ENCODE data around the gene SH2D3C. TPM values are rescaled to one million over a fixed set of nuclear protein-coding genes. Genes with fewer than 3 reads are reported as not detected.

Gene SH2D3C
- total and polyA plus RNA-seq, 9 of the 15 experiments (the other 6 are each of a cell fraction or from before 2014, with no cell fraction given): 0.03 to 1.2 (median 0.22) TPM; not detected in 1

DNA sequence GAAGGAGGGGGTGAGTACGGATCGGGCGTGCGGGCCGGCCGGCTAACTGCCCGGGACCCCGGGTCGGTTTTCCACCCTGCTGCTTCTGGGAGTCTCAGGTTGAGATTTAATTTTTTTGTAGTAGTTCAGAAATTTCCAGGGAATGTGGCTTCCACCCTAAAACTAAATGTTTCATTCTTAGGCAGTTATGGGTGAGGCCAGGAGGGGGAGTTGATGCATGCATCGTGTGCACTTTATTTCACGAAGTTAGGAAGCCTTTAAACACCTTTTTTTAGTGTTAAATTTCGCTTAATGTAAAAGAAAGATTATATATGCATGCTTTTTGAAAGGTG lies 8.3 kb upstream of the SH2D3C start (continued):
- TF ChIP-seq, protein P1, sequence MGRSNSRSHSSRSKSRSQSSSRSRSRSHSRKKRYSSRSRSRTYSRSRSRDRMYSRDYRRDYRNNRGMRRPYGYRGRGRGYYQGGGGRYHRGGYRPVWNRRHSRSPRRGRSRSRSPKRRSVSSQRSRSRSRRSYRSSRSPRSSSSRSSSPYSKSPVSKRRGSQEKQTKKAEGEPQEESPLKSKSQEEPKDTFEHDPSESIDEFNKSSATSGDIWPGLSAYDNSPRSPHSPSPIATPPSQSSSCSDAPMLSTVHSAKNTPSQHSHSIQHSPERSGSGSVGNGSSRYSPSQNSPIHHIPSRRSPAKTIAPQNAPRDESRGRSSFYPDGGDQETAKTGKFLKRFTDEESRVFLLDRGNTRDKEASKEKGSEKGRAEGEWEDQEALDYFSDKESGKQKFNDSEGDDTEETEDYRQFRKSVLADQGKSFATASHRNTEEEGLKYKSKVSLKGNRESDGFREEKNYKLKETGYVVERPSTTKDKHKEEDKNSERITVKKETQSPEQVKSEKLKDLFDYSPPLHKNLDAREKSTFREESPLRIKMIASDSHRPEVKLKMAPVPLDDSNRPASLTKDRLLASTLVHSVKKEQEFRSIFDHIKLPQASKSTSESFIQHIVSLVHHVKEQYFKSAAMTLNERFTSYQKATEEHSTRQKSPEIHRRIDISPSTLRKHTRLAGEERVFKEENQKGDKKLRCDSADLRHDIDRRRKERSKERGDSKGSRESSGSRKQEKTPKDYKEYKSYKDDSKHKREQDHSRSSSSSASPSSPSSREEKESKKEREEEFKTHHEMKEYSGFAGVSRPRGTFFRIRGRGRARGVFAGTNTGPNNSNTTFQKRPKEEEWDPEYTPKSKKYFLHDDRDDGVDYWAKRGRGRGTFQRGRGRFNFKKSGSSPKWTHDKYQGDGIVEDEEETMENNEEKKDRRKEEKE (IDR thresholded peaks at IDR 0.05; ENCODE audit: borderline replicate concordance in 1 of 2, control insufficient read depth in 1 of 2, low read depth in 2 of 2, low read length in 1 of 2): no peak
- no peak for TF ChIP-seq RBM22 (IDR thresholded peaks at IDR 0.05; ENCODE audit: low read depth, low read length, poor library complexity, severe bottlenecking)
- no peak for TF ChIP-seq SAP30 (IDR thresholded peaks at IDR 0.05; ENCODE audit: borderline replicate concordance, insufficient read depth, low read depth, low read length, poor library complexity, severe bottlenecking)
- TF ChIP-seq, protein P2, sequence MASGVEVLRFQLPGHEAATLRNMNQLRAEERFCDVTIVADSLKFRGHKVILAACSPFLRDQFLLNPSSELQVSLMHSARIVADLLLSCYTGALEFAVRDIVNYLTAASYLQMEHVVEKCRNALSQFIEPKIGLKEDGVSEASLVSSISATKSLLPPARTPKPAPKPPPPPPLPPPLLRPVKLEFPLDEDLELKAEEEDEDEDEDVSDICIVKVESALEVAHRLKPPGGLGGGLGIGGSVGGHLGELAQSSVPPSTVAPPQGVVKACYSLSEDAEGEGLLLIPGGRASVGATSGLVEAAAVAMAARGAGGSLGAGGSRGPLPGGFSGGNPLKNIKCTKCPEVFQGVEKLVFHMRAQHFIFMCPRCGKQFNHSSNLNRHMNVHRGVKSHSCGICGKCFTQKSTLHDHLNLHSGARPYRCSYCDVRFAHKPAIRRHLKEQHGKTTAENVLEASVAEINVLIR (CRISPR knock-in tag; IDR thresholded peaks at IDR 0.05): no peak
- no peak for TF ChIP-seq TAF9B (IDR thresholded peaks at IDR 0.05; ENCODE audit: partially characterized antibody)
- TF ChIP-seq ZNF224 (CRISPR knock-in tag; IDR thresholded peaks at IDR 0.05): no peak
- TF ChIP-seq, protein P3, sequence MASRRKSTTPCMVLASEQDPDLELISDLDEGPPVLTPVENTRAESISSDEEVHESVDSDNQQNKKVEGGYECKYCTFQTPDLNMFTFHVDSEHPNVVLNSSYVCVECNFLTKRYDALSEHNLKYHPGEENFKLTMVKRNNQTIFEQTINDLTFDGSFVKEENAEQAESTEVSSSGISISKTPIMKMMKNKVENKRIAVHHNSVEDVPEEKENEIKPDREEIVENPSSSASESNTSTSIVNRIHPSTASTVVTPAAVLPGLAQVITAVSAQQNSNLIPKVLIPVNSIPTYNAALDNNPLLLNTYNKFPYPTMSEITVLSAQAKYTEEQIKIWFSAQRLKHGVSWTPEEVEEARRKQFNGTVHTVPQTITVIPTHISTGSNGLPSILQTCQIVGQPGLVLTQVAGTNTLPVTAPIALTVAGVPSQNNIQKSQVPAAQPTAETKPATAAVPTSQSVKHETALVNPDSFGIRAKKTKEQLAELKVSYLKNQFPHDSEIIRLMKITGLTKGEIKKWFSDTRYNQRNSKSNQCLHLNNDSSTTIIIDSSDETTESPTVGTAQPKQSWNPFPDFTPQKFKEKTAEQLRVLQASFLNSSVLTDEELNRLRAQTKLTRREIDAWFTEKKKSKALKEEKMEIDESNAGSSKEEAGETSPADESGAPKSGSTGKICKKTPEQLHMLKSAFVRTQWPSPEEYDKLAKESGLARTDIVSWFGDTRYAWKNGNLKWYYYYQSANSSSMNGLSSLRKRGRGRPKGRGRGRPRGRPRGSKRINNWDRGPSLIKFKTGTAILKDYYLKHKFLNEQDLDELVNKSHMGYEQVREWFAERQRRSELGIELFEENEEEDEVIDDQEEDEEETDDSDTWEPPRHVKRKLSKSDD (conservative IDR thresholded peaks at IDR 0.05; ENCODE audit: low read length): no peak
- no peak for TF ChIP-seq HLTF (IDR thresholded peaks at IDR 0.05)
- TF ChIP-seq TRIM24 (IDR thresholded peaks at IDR 0.05): peak in 1 of 2 experiments; percentile 3; a peak in 1 of 4 replicates
- TF ChIP-seq POLR2A (conservative IDR thresholded peaks at IDR 0.05): no peak
- no peak for TF ChIP-seq ZNF778 (CRISPR knock-in tag; IDR thresholded peaks at IDR 0.05)
- TF ChIP-seq NR3C1 (CRISPR knock-in tag; IDR thresholded peaks at IDR 0.05): no peak
- no peak for TF ChIP-seq HNRNPK (IDR thresholded peaks at IDR 0.05; ENCODE audit: low read depth, low read length, poor library complexity, severe bottlenecking)
- TF ChIP-seq, protein P4, sequence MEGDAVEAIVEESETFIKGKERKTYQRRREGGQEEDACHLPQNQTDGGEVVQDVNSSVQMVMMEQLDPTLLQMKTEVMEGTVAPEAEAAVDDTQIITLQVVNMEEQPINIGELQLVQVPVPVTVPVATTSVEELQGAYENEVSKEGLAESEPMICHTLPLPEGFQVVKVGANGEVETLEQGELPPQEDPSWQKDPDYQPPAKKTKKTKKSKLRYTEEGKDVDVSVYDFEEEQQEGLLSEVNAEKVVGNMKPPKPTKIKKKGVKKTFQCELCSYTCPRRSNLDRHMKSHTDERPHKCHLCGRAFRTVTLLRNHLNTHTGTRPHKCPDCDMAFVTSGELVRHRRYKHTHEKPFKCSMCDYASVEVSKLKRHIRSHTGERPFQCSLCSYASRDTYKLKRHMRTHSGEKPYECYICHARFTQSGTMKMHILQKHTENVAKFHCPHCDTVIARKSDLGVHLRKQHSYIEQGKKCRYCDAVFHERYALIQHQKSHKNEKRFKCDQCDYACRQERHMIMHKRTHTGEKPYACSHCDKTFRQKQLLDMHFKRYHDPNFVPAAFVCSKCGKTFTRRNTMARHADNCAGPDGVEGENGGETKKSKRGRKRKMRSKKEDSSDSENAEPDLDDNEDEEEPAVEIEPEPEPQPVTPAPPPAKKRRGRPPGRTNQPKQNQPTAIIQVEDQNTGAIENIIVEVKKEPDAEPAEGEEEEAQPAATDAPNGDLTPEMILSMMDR (IDR thresholded peaks at IDR 0.05 in 2 of 3, conservative IDR thresholded peaks at IDR 0.05 in 1 of 3; ENCODE audit: insufficient read depth in 2 of 3, low read depth in 1 of 3, low read length in 3 of 3): peak; percentile 20 to 66 (median 45); a peak in 5 of 6 replicates
- TF ChIP-seq HMG20B (CRISPR knock-in tag; IDR thresholded peaks at IDR 0.05): no peak
- TF ChIP-seq GTF2E2 (tag; IDR thresholded peaks at IDR 0.05): no peak
- TF ChIP-seq RCOR1 (IDR thresholded peaks at IDR 0.05; ENCODE audit: borderline replicate concordance in 1 of 2, low read depth in 2 of 2, low read length in 2 of 2): no peak
- TF ChIP-seq, protein P5, sequence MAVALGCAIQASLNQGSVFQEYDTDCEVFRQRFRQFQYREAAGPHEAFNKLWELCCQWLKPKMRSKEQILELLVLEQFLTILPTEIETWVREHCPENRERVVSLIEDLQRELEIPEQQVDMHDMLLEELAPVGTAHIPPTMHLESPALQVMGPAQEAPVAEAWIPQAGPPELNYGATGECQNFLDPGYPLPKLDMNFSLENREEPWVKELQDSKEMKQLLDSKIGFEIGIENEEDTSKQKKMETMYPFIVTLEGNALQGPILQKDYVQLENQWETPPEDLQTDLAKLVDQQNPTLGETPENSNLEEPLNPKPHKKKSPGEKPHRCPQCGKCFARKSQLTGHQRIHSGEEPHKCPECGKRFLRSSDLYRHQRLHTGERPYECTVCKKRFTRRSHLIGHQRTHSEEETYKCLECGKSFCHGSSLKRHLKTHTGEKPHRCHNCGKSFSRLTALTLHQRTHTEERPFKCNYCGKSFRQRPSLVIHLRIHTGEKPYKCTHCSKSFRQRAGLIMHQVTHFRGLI (CRISPR knock-in tag; IDR thresholded peaks at IDR 0.05): no peak
- TF ChIP-seq ZNF695 (CRISPR knock-in tag; IDR thresholded peaks at IDR 0.05): no peak

All from K562 (cell line).